Brain microvascular endothelial cell (primary cell): ENCODE measurements around the gene EHBP1.

Experiments
- DNase-seq: peaks from one replicate; pipeline ENCODE4 v3.0.0-alpha.2; 2020
- H3K27ac ChIP-seq: fragments of 250-450 bp; sonication (Bioruptor Pico); 2 replicates; pipeline ENCODE4 v1.5.1; 2020; ENCODE audit warnings: mild to moderate bottlenecking, moderate library complexity
- H3K27me3 ChIP-seq: fragments of 250-450 bp; sonication (Bioruptor Pico); replicated peaks from 2 replicates; pipeline ENCODE4 v1.5.1; 2020; ENCODE audit warnings: mild to moderate bottlenecking
- H3K36me3 ChIP-seq: fragments of 250-450 bp; sonication (Bioruptor Pico); replicated peaks from 2 replicates; pipeline ENCODE4 v1.5.1; 2020; ENCODE audit warnings: mild to moderate bottlenecking
- H3K4me3 ChIP-seq: 2 replicates; pipeline ENCODE4 v1.5.1; 2011; ENCODE audit warnings: low read depth, mild to moderate bottlenecking, control low read depth, low read length, moderate library complexity
- CTCF ChIP-seq: IDR thresholded peaks from 2 replicates; pipeline ENCODE4 v1.5.1; 2011; ENCODE audit warnings: low read depth, mild to moderate bottlenecking, moderate library complexity, low read length, control low read depth, inconsistent platforms; ENCODE audit errors: missing control alignments
- in situ Hi-C: cut with HindIII; loops from 2 replicates; pipeline ENCODE4 v1.10.0; 2017; ENCODE audit warnings: low sequenced_read_pairs, low pct_ligation_motif_present

The EHBP1 gene

DNA sequence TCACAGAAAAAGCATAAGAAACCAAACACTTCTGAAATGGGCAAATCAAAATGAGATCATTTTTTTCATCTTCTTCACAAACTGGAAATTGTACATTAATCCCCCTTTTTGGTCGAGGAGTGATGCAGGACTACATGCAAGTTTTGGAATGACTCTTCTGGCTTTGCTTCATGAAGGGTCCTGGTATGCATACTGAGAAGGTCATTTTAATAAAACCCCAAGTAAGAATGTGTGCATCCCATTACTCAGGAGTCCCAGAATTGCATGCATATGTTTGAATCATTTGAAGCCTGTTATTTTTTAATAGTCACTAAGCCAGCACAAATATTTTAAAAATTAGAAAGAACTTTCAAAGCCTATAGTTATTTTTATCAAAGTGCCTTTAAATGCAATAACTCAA is 16.7 kb upstream of the EHBP1 start:
- no peak for TF ChIP-seq CTCF
- H3K27me3 ChIP-seq = no peaks in the 10 kb centered on the region
- in situ Hi-C loops = no loop called here
- H3K27ac ChIP-seq = no peak overlapping the region
- no peak for DNase-seq
- no peaks in the 10 kb centered on the region for H3K36me3 ChIP-seq
- H3K4me3 ChIP-seq = no peak overlapping the region

- H3K4me3 ChIP-seq = no peak overlapping the region
- DNase-seq = no peak
- no peaks in the 10 kb centered on the region for H3K36me3 ChIP-seq
- no peak overlapping the region for H3K27ac ChIP-seq
- in situ Hi-C loops = no loop called here
- TF ChIP-seq CTCF = no peak
- H3K27me3 ChIP-seq = no peaks in the 10 kb centered on the region
Measured at GRCh38 chr2:62691186-62691585, 14.3 kb upstream of the EHBP1 start.

- H3K27me3 ChIP-seq = no peaks in the 10 kb centered on the region
- no peaks in the 10 kb centered on the region for H3K36me3 ChIP-seq
- H3K27ac ChIP-seq = no peak overlapping the region
- no peak for TF ChIP-seq CTCF
- in situ Hi-C loops = no loop called here
- H3K4me3 ChIP-seq = no peak overlapping the region
- DNase-seq = no peak
Measured at GRCh38 chr2:62692225-62692624, 13.3 kb upstream of the EHBP1 start.

- no peaks in the 10 kb centered on the region for H3K36me3 ChIP-seq
- no peak for TF ChIP-seq CTCF
- no peak overlapping the region for H3K4me3 ChIP-seq
- H3K27me3 ChIP-seq = no peaks in the 10 kb centered on the region
- in situ Hi-C loops = no loop called here
- DNase-seq = no peak
- no peak overlapping the region for H3K27ac ChIP-seq
Measured at GRCh38 chr2:62698653-62699052, 6.9 kb upstream of the EHBP1 start.

- H3K4me3 ChIP-seq = peak overlapping the region; percentile 71
- H3K27me3 ChIP-seq = no peaks in the 10 kb centered on the region
- in situ Hi-C loops = no loop called here
- peak overlapping the region; percentile 31 for H3K27ac ChIP-seq
- no peak for TF ChIP-seq CTCF
- no peak for DNase-seq
- peaks cover 2% of the 10 kb centered on the region for H3K36me3 ChIP-seq
Measured at GRCh38 chr2:62704654-62705006, 883 bp upstream of the EHBP1 start.

DNA sequence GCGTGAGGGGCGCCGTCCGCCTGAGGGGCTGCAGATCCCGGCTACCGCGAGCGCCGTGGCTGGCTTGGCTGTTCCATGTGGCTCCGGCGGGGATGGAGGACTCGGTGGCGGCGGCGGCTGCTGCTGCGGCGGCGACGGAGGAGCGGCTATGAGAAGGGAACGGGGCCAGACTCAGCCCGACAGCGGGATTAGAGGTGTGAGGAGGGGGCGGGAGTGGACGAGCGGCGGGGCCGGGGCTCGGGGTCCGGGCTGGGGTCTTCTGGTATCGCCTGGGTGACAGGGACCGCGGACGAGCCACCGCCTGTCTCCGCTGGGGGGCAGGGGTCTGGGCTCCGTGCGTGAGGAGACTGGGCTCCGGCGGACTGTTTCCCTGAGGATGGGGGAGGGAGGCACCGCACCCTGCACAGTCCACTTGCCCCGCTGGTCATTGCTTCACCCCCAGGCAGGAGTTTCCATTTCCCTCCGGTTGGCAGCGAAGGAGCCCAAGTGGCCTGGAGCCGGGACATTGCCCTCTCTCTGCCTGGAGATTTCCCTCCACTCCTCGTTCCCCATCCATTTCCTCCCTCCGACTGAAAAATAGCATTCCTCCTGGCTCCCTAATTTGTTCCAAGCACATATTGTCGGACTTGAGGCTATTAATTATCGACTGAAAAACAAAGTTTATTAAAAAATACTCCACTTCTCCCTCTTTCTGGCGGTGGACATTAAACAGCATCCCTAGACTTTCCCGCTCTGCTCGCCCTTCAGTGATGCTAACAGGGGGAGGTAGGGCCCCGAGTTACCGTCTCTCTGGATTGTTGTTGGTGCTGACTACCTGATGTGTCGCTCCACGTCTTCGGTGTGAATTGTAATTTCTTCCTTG is 577 bp downstream of the EHBP1 start:
- peak; percentile 13 for DNase-seq
- in situ Hi-C loops = no loop called here
- no peaks in the 10 kb centered on the region for H3K27me3 ChIP-seq
- TF ChIP-seq CTCF = peak; percentile 52
- H3K36me3 ChIP-seq = peaks cover 4% of the 10 kb centered on the region
- peak overlapping the region; percentile 87 for H3K4me3 ChIP-seq
- peak overlapping the region; percentile 42 for H3K27ac ChIP-seq
